ENCODE results near the gene LARGE1. TPM values are rescaled to one million over a fixed set of nuclear protein-coding genes. Genes with fewer than 3 reads are reported as not detected.
A peak's percentile ranks its signal among the peaks of the same experiment; 100 is the strongest.

Gene LARGE1
- total and polyA plus RNA-seq, 2 of the 4 experiments (the other 2 are of a cell fraction) = 6.2 to 12.4 TPM

DNA sequence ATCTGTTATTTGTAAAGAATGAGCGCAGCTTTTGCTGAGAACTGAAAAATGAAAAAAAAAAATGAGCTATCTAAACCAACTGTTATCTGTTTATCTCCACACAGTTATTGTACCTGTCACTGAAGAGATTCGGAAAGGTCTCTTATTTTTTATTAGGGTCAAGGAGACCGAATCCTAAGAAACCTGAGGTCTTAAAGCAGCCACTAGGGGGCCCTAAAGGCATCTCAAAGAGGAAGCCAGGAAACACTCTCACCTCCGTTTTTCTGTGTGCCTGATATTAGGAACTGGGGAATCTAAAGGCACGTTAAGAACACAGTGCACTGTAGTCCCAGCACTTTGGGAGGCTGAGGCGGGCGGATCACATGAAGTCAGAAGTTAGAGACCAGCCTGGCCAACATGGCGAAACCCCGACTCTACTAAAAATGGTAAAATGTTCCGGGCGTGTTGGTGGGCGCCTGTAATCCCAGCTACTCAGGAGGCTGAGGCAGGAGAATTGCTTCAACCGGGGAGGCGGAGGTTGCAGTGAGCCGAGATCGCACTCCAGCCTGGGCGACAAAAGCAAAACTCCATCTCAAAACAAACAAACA lies 3.5 kb upstream of the LARGE1 start:
- Histone ChIP-seq H3K18ac (ENCODE audit: low read depth, low read length) (no peak overlapping the region), H3K4me1 (ENCODE audit: control insufficient read depth, insufficient read depth, low read length) (no peaks in the 10 kb centered on the region), H4K8ac (ENCODE audit: low read depth in 2 of 2, low read length in 2 of 2) (no peak overlapping the region), H2BK20ac (ENCODE audit: low read depth, low read length) (no peak overlapping the region), H3K27me3 (ENCODE audit: control insufficient read depth, insufficient read depth, low read length) (peaks cover 2% of the 10 kb centered on the region; the same call in 1 of the 2 replicates), H2AK9ac (replicated peaks; ENCODE audit: low read depth, low read length, poor library complexity) (no peak overlapping the region), H3K9me3 (ENCODE audit: control insufficient read depth, insufficient read depth, low read length) (no peaks in the 10 kb centered on the region), H3K4ac (ENCODE audit: low read depth, low read length) (no peak overlapping the region), H2BK120ac (ENCODE audit: low read depth, low read length) (no peak overlapping the region), H4K91ac (ENCODE audit: insufficient read depth, low read depth, low read length) (no peak overlapping the region), H2AFZ (replicated peaks; ENCODE audit: low read length, poor library complexity) (peak overlapping the region; percentile 60), H3K56ac (ENCODE audit: extremely low read depth, insufficient read depth, low read length) (no peak overlapping the region), H2AK5ac (ENCODE audit: low read depth, low read length) (no peak overlapping the region), H3K27ac (ENCODE audit: insufficient read depth, low read length) (no peak overlapping the region), H3K36me3 (ENCODE audit: control insufficient read depth, insufficient read depth, low read length) (no peaks in the 10 kb centered on the region), H4K5ac (ENCODE audit: low read depth, low read length) (no peak overlapping the region), H3K79me1 (ENCODE audit: low read depth in 1 of 2, low read length in 2 of 2) (peaks cover under 1 to 11% of the 10 kb centered on the region in 2 experiments; a peak in 2 of 4 replicates), H3K9ac (ENCODE audit: low read depth, low read length) (no peak overlapping the region), H3K4me2 (ENCODE audit: low read depth, low read length) (no peak overlapping the region; the same call in 1 of the 2 replicates), H2BK5ac (ENCODE audit: low read depth, low read length, poor library complexity, severe bottlenecking) (no peak overlapping the region), H3K4me3 (ENCODE audit: insufficient read depth, low read depth, low read length) (no peak overlapping the region), H4K20me1 (ENCODE audit: insufficient read depth, low read length) (no peaks in the 10 kb centered on the region; the same call in 1 of the 2 replicates), H3K9me1 (ENCODE audit: insufficient read depth, low read length) (no peaks in the 10 kb centered on the region), H2BK15ac (ENCODE audit: low read depth, low read length) (no peak overlapping the region), H3K23ac (ENCODE audit: low read depth, low read length) (no peak overlapping the region), H3K14ac (replicated peaks; ENCODE audit: low read depth, low read length) (no peak overlapping the region)
- DNase-seq (peak; percentile 74), ATAC-seq (ENCODE audit: low read depth) (no peak)
- in situ Hi-C loops (cut with MboI; ENCODE audit: low sequenced_read_pairs) (loop anchor here (10.0 kb wide), 2 partner anchors 409 to 1231 kb away; no protein-coding TSS in a partner anchor), intact Hi-C loops (cut with micrococcal nuclease) (loop anchor here (1.0 to 5.0 kb wide), 5 partner anchors 121 to 1309 kb away; no protein-coding TSS in a partner anchor), dilution Hi-C loops (cut with HindIII; ENCODE audit: low sequenced_read_pairs, unreplicated experiment) (no loop called here)
- ChIA-PET CTCF (interaction anchor here (0.5 to 1.5 kb wide), 7 partner anchors 15 to 1227 kb away, joined by 3 to 6 read pairs (median 4); no protein-coding TSS in a partner anchor), POLR2A (ENCODE audit: unreplicated experiment) (no interaction called here)
- no TSS peak for BruUV-seq (replicated peaks)
- 25% methylated on average over 6 of the region's 17 CpGs; no CpG with 5 or more reads in 1 of the 2 experiments for WGBS, 2 experiments (ENCODE audit: extremely low coverage in 2 of 2, insufficient read length in 1 of 2)
- TF ChIP-seq, protein P1, sequence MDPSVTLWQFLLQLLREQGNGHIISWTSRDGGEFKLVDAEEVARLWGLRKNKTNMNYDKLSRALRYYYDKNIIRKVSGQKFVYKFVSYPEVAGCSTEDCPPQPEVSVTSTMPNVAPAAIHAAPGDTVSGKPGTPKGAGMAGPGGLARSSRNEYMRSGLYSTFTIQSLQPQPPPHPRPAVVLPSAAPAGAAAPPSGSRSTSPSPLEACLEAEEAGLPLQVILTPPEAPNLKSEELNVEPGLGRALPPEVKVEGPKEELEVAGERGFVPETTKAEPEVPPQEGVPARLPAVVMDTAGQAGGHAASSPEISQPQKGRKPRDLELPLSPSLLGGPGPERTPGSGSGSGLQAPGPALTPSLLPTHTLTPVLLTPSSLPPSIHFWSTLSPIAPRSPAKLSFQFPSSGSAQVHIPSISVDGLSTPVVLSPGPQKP (IDR thresholded peaks at IDR 0.05; ENCODE audit: borderline replicate concordance, low read depth, low read length) = no peak
- TF ChIP-seq NFE2L2 (IDR thresholded peaks at IDR 0.05; ENCODE audit: low read depth, low read length) = no peak
- TF ChIP-seq CHD1 (IDR thresholded peaks at IDR 0.05; ENCODE audit: low read depth, low read length) = no peak
- peak; percentile 56 for TF ChIP-seq SMC3 (IDR thresholded peaks at IDR 0.05; ENCODE audit: low read depth, low read length)
- no peak for TF ChIP-seq USF2 (IDR thresholded peaks at IDR 0.05; ENCODE audit: low read depth, low read length)
- TF ChIP-seq CEBPB (IDR thresholded peaks at IDR 0.05; ENCODE audit: low read depth, low read length) = no peak
- no peak for TF ChIP-seq RCOR1 (IDR thresholded peaks at IDR 0.05; ENCODE audit: insufficient replicate concordance, low read length)
- TF ChIP-seq FOS (IDR thresholded peaks at IDR 0.05; ENCODE audit: low read depth, low read length) = no peak
- TF ChIP-seq RFX5 (IDR thresholded peaks at IDR 0.05; ENCODE audit: low read depth, low read length) = no peak
- TF ChIP-seq, protein P2, sequence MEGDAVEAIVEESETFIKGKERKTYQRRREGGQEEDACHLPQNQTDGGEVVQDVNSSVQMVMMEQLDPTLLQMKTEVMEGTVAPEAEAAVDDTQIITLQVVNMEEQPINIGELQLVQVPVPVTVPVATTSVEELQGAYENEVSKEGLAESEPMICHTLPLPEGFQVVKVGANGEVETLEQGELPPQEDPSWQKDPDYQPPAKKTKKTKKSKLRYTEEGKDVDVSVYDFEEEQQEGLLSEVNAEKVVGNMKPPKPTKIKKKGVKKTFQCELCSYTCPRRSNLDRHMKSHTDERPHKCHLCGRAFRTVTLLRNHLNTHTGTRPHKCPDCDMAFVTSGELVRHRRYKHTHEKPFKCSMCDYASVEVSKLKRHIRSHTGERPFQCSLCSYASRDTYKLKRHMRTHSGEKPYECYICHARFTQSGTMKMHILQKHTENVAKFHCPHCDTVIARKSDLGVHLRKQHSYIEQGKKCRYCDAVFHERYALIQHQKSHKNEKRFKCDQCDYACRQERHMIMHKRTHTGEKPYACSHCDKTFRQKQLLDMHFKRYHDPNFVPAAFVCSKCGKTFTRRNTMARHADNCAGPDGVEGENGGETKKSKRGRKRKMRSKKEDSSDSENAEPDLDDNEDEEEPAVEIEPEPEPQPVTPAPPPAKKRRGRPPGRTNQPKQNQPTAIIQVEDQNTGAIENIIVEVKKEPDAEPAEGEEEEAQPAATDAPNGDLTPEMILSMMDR (conservative IDR thresholded peaks at IDR 0.05; ENCODE audit: low read depth, low read length) = peak; percentile 74
- TF ChIP-seq MXI1 (IDR thresholded peaks at IDR 0.05; ENCODE audit: borderline replicate concordance, low read depth, low read length) = no peak
- peak; percentile 61 for TF ChIP-seq RAD21 (IDR thresholded peaks at IDR 0.05; ENCODE audit: low read length)
- no peak for TF ChIP-seq MAFK (IDR thresholded peaks at IDR 0.05; ENCODE audit: low read depth, low read length)
- no peak for TF ChIP-seq MAZ (IDR thresholded peaks at IDR 0.05; ENCODE audit: borderline replicate concordance, low read depth, low read length)
- TF ChIP-seq POLR2A (IDR thresholded peaks at IDR 0.05; ENCODE audit: low read depth, low read length) = no peak

All from IMR-90 (cell line).